ENCODE results near the gene SLC37A4. TPM values are rescaled to one million over a fixed set of nuclear protein-coding genes. Genes with fewer than 3 reads are reported as not detected.

Gene SLC37A4
- total and polyA plus RNA-seq, 2 of the 13 experiments (the other 11 are each of a cell fraction or from before 2014, with no cell fraction given), result 43.0 to 56.1 TPM

GRCh38 chr11:119024430-119025098 lies 6.1 kb downstream of the SLC37A4 start (continued):
- TF ChIP-seq ZBTB4 (CRISPR knock-in tag; IDR thresholded peaks at IDR 0.05; ENCODE audit: borderline replicate concordance) (0 out of 2 replicates have a peak, but pooled peaks have one; percentile 41), YY1 (IDR thresholded peaks at IDR 0.05; ENCODE audit: insufficient read depth, insufficient replicate concordance, low read depth, low read length) (no peak), ZIK1 (CRISPR knock-in tag; IDR thresholded peaks at IDR 0.05; ENCODE audit: borderline replicate concordance, low read depth) (no peak), SRY (CRISPR knock-in tag; IDR thresholded peaks at IDR 0.05) (no peak), DNMT3B (CRISPR knock-in tag; conservative IDR thresholded peaks at IDR 0.05) (no peak), ZHX1 (CRISPR knock-in tag; IDR thresholded peaks at IDR 0.05; ENCODE audit: low read depth) (no peak), LRRFIP1 (CRISPR knock-in tag; conservative IDR thresholded peaks at IDR 0.05) (no peak), PAX8 (CRISPR knock-in tag; IDR thresholded peaks at IDR 0.05; ENCODE audit: borderline replicate concordance) (no peak), ZSCAN9 (CRISPR knock-in tag; IDR thresholded peaks at IDR 0.05; ENCODE audit: borderline replicate concordance) (0 out of 2 replicates have a peak, but pooled peaks have one; percentile 37), ZNF883 (CRISPR knock-in tag; IDR thresholded peaks at IDR 0.05; ENCODE audit: not compliant biosample characterization) (peak; percentile 17), HNF1B (CRISPR knock-in tag; IDR thresholded peaks at IDR 0.05) (peak; percentile 20; the same call in 1 of the 2 replicates), NFE2 (CRISPR knock-in tag; IDR thresholded peaks at IDR 0.05) (no peak), KDM2A (CRISPR knock-in tag; IDR thresholded peaks at IDR 0.05; ENCODE audit: borderline replicate concordance, low read depth) (peak; percentile 48; the same call in 1 of the 2 replicates), ZKSCAN1 (IDR thresholded peaks at IDR 0.05; ENCODE audit: low read length) (no peak), KDM1A (CRISPR knock-in tag; IDR thresholded peaks at IDR 0.05) (no peak), U2AF1 (optimal IDR thresholded peaks at IDR 0.05; ENCODE audit: low read depth, low read length) (no peak), ZNF652 (CRISPR knock-in tag; IDR thresholded peaks at IDR 0.05; ENCODE audit: borderline replicate concordance, low read depth) (no peak), KMT2B (CRISPR knock-in tag; IDR thresholded peaks at IDR 0.05) (peak; percentile 33; the same call in 1 of the 2 replicates), STAT5B (CRISPR knock-in tag; IDR thresholded peaks at IDR 0.05) (no peak), MYNN (CRISPR knock-in tag; IDR thresholded peaks at IDR 0.05; ENCODE audit: low read depth) (peak; percentile 21; the same call in 1 of the 2 replicates)

Measured in HepG2 (cell line).